ENCODE results near the gene UNC119B.

UNC119B gene

GRCh38 chr12:120750806-120751205, 40.5 kb downstream of the UNC119B start:
- H3K9me3 ChIP-seq (ENCODE audit: control insufficient read depth, insufficient read depth, low read depth, low read length) = no peaks in the 10 kb centered on the region
- POLR2A ChIA-PET = interaction anchor here (0.7 kb wide), 1 partner anchor 935 kb away, joined by 3 read pairs; no protein-coding TSS in a partner anchor
- no peak overlapping the region for H3K27ac ChIP-seq (ENCODE audit: extremely low read depth, low read depth, low read length)
- CTCF ChIA-PET = interaction anchor here (0.6 to 2.5 kb wide), 5 partner anchors 12 to 221 kb away, joined by 3 to 16 read pairs (median 4); no protein-coding TSS in a partner anchor
- no peaks in the 10 kb centered on the region for H3K4me1 ChIP-seq (ENCODE audit: control insufficient read depth, insufficient read depth, low read length)
- H3K4me3 ChIP-seq (ENCODE audit: low read depth, low read length) = no peak overlapping the region
- TF ChIP-seq ZNF121 (tag by site-specific recombination; IDR thresholded peaks at IDR 0.05) (peak; percentile 29; the same call in 1 of the 2 replicates), FEZF1 (tag by site-specific recombination; IDR thresholded peaks at IDR 0.05) (no peak)
- H3K36me3 ChIP-seq (ENCODE audit: control insufficient read depth in 2 of 2, insufficient read depth in 1 of 2, low read length in 2 of 2) = no peaks in the 10 kb centered on the region

- Histone ChIP-seq H3K36me3 (ENCODE audit: control insufficient read depth in 2 of 2, insufficient read depth in 1 of 2, low read length in 2 of 2) (no peaks in the 10 kb centered on the region), H3K27ac (ENCODE audit: extremely low read depth, low read depth, low read length) (no peak overlapping the region), H3K4me1 (ENCODE audit: control insufficient read depth, insufficient read depth, low read length) (no peaks in the 10 kb centered on the region), H3K4me3 (ENCODE audit: low read depth, low read length) (no peak overlapping the region), H3K9me3 (ENCODE audit: control insufficient read depth, insufficient read depth, low read depth, low read length) (no peaks in the 10 kb centered on the region)
- ChIA-PET CTCF (interaction anchor here (0.6 to 2.5 kb wide), 3 partner anchors 19 to 221 kb away, joined by 3 to 16 read pairs (median 4); no protein-coding TSS in a partner anchor), POLR2A (interaction anchor here (0.5 kb wide), 1 partner anchor 139 kb away, joined by 8 read pairs; no protein-coding TSS in a partner anchor)
- no peak for TF ChIP-seq PRDM10 (tag by site-specific recombination; IDR thresholded peaks at IDR 0.05)
- TF ChIP-seq ZNF366 (tag by site-specific recombination; conservative IDR thresholded peaks at IDR 0.05) = no peak
- TF ChIP-seq ZBTB10 (tag by site-specific recombination; IDR thresholded peaks at IDR 0.05) = no peak
- no peak for TF ChIP-seq ZNF114 (tag by site-specific recombination; IDR thresholded peaks at IDR 0.05)
- no peak for TF ChIP-seq ZNF184 (tag by site-specific recombination; IDR thresholded peaks at IDR 0.05)
- no peak for TF ChIP-seq FEZF1 (tag by site-specific recombination; IDR thresholded peaks at IDR 0.05)
- TF ChIP-seq ZNF157 (tag by site-specific recombination; IDR thresholded peaks at IDR 0.05) = no peak
- TF ChIP-seq ZBTB48 (tag by site-specific recombination; IDR thresholded peaks at IDR 0.05) = no peak
- TF ChIP-seq ZNF214 (tag by site-specific recombination; IDR thresholded peaks at IDR 0.05; ENCODE audit: borderline replicate concordance) = no peak
Observed at GRCh38 chr12:120751389-120751788, 41.1 kb downstream of the UNC119B start.

DNA sequence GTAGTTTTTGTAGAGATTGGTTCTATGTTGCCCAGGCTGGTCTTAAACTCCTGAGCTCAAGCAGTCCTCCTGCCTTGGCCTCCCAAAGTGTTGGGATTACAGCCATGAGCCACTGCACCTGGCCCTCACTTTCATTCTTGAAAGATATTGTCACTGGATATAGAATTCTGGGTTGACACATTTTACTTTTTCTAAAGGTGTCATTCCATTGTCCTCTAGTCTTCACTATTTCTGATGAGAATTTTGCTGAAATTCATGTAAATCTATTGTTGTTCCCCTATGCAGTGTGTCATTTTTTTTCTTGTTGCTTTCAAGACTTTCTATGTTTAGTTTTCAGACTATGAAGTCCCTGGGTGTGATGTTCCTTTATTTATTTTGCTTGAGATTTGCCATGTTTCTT, 44.5 kb downstream of the UNC119B start:
- TF ChIP-seq, protein P1, sequence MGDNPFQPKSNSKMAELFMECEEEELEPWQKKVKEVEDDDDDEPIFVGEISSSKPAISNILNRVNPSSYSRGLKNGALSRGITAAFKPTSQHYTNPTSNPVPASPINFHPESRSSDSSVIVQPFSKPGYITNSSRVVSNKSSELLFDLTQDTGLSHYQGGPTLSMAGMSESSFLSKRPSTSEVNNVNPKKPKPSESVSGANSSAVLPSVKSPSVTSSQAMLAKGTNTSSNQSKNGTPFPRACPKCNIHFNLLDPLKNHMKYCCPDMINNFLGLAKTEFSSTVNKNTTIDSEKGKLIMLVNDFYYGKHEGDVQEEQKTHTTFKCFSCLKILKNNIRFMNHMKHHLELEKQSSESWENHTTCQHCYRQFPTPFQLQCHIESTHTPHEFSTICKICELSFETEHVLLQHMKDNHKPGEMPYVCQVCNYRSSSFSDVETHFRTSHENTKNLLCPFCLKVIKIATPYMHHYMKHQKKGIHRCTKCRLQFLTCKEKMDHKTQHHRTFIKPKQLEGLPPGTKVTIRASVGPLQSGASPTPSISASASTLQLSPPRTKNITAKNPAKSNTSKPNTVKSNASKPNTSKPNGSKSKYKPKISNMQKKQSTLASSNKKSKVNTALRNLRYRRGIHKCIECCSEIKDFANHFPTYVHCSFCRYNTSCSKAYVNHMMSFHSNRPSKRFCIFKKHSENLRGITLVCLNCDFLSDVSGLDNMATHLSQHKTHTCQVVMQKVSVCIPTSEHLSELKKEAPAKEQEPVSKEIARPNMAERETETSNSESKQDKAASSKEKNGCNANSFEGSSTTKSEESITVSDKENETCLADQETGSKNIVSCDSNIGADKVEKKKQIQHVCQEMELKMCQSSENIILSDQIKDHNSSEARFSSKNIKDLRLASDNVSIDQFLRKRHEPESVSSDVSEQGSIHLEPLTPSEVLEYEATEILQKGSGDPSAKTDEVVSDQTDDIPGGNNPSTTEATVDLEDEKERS (tag by site-specific recombination; IDR thresholded peaks at IDR 0.05) = no peak
- peak; percentile 81 for TF ChIP-seq SETDB1 (IDR thresholded peaks at IDR 0.05; ENCODE audit: insufficient read length, low read length)

More for the DNA sequence above, 44.5 kb downstream of the UNC119B start:
- Histone ChIP-seq H3K36me3 (ENCODE audit: control insufficient read depth in 2 of 2, insufficient read depth in 1 of 2, low read length in 2 of 2) (no peaks in the 10 kb centered on the region), H3K9me3 (ENCODE audit: control insufficient read depth, insufficient read depth, low read depth, low read length) (no peaks in the 10 kb centered on the region), H3K27ac (ENCODE audit: extremely low read depth, low read depth, low read length) (no peak overlapping the region), H3K4me1 (ENCODE audit: control insufficient read depth, insufficient read depth, low read length) (no peaks in the 10 kb centered on the region), H3K4me3 (ENCODE audit: low read depth, low read length) (no peak overlapping the region)
- ChIA-PET CTCF (interaction anchor here (0.8 kb wide), 1 partner anchor 108 kb away, joined by 3 read pairs; no protein-coding TSS in a partner anchor), POLR2A (no interaction called here)

Data from HEK293 (cell line).